Activated B cell treated with CpG ODN at 0.5 μM for 24 hours (primary cell): ENCODE data around the gene OSBPL3. TPM values are rescaled to one million over a fixed set of nuclear protein-coding genes. Genes with fewer than 3 reads are reported as not detected.

Source experiments
- ATAC-seq: fragments of 200-7000 bp; cut with Tn5 transposase; one replicate; pipeline ENCODE4 v1.10.0; 2021; ENCODE audit warnings: low read depth, mild to moderate bottlenecking, moderate library complexity
- CTCF ChIA-PET: fragments of 350-600 bp; sonication (Branson Sonifier 250); formaldehyde crosslinking; loops from one replicate; lab custom pipeline; 2021; ENCODE audit warnings: antibody characterized with exemption; lab: Charles Lee
- POLR2A ChIA-PET: fragments of 350-600 bp; sonication (Branson Sonifier 250); formaldehyde crosslinking; loops from one replicate; lab custom pipeline; 2021; ENCODE audit warnings: antibody characterized with exemption; lab: Charles Lee
- DNase-seq: peaks from one replicate; pipeline ENCODE4 v3.0.0; 2022
- H3K27ac Mint-ChIP-seq: one replicate; pipeline ENCODE4 v1.8.0; 2020; ENCODE audit warnings: mixed read lengths
- H3K27me3 Mint-ChIP-seq: one replicate; pipeline ENCODE4 v1.8.0; 2021; ENCODE audit warnings: mixed read lengths
- H3K36me3 Mint-ChIP-seq: one replicate; pipeline ENCODE4 v1.8.0; 2021; ENCODE audit warnings: low read depth, mixed read lengths
- H3K4me1 Mint-ChIP-seq: one replicate; pipeline ENCODE4 v1.8.0; 2021; ENCODE audit warnings: mixed read lengths
- H3K4me3 Mint-ChIP-seq: one replicate; pipeline ENCODE4 v1.8.0; 2020; ENCODE audit warnings: mild to moderate bottlenecking, mixed read lengths
- H3K9me3 Mint-ChIP-seq: one replicate; pipeline ENCODE4 v1.8.0; 2020; ENCODE audit warnings: mixed read lengths
- intact Hi-C: fragments of 100-400 bp; cut with micrococcal nuclease; formaldehyde crosslinking; loops from one replicate; pipeline ENCODE4 v1.15.1; 2024
- total RNA-seq: library from RNA; stranded (reverse); gene quantifications from 2 replicates; pipeline ENCODE4 v1.2.3, GENCODE V29; 2022
- TF ChIP-seq, protein P1 (sequence below): fragments of 200-600 bp; IDR thresholded peaks from one replicate; pipeline ENCODE4 v1.8.0; 2022; ENCODE audit warnings: antibody characterized with exemption, mild to moderate bottlenecking

OSBPL3 gene
- total RNA-seq, 1 donor from 2014 or later = 33.3 TPM

DNA sequence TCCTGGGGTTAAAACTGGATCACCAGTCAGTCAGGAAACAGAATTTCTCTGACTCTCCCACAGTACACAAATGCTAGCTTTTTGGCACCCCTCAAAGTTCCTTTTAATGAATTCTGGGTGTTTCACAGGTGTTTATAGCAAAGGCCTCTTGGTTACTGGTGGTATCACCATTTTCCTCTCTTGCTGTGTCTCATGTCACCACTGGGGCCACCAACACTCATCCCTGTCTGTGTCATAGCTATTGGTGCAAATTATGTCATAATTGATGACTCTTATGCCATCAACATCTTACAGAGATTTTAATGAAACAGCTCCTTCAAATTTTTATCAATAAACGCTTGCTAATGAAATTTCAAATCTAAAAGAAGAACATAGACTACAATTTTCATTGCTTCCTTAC, 27.7 kb upstream of the OSBPL3 start:
- intact Hi-C loops = no loop called here
- no peak for ATAC-seq
- peaks cover 3% of the 10 kb centered on the region for H3K9me3 Mint-ChIP-seq

DNA sequence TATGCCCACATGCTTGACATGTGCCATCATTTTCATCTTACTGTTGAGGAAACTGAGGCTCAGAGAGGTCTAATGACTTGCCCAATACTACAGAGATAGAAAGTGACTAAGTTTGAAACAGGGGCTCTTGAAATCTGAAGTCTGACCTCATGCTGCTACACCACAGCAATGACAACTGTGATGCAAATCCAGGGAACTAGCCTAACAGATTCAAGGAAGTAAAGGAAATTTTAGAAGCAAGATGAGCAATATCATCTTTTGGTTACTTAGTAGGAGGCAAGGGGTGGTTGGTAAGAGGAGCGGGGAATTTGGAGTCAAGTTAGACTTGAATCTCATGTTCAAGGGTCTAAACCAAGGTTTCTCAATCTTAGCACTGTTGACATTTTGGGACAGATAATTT, 26.3 kb upstream of the OSBPL3 start:
- CTCF ChIA-PET = no interaction called here
- no peak for ATAC-seq
- no peaks in the 10 kb centered on the region for H3K4me1 Mint-ChIP-seq

More for the DNA sequence above, 27.7 kb upstream of the OSBPL3 start:
- Mint-ChIP-seq H3K36me3 (no peaks in the 10 kb centered on the region), H3K27me3 (peaks cover 5% of the 10 kb centered on the region), H3K4me3 (no peak overlapping the region), H3K4me1 (no peaks in the 10 kb centered on the region), H3K27ac (no peak overlapping the region)
- POLR2A ChIA-PET = no interaction called here
- TF ChIP-seq, protein P1, sequence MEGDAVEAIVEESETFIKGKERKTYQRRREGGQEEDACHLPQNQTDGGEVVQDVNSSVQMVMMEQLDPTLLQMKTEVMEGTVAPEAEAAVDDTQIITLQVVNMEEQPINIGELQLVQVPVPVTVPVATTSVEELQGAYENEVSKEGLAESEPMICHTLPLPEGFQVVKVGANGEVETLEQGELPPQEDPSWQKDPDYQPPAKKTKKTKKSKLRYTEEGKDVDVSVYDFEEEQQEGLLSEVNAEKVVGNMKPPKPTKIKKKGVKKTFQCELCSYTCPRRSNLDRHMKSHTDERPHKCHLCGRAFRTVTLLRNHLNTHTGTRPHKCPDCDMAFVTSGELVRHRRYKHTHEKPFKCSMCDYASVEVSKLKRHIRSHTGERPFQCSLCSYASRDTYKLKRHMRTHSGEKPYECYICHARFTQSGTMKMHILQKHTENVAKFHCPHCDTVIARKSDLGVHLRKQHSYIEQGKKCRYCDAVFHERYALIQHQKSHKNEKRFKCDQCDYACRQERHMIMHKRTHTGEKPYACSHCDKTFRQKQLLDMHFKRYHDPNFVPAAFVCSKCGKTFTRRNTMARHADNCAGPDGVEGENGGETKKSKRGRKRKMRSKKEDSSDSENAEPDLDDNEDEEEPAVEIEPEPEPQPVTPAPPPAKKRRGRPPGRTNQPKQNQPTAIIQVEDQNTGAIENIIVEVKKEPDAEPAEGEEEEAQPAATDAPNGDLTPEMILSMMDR = no peak
- CTCF ChIA-PET = interaction anchor here (1.4 kb wide), 1 partner anchor 187 kb away, joined by 5 read pairs; no protein-coding TSS in a partner anchor
- DNase-seq = no peak

DNA sequence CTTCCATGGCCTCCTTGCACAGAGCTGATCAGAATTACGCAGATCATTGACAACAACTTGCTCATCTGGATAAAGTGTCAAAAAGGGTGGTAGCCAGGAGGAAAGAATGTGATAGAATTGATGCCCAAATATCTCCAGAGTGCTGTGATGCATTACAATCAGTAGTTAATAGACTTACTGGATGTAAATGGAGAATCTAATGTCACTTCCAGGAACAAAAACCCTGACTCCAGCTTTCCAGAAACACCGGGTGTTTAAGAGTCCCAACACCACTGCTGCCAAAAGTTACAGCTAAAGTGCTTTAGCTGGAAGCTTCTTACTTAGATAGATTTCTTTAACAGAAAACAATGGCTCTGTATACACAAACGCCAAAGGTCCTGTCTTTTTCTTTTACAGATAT, 25.7 kb upstream of the OSBPL3 start:
- Mint-ChIP-seq H3K4me3 (no peak overlapping the region), H3K27me3 (peaks cover 7% of the 10 kb centered on the region), H3K27ac (no peak overlapping the region), H3K9me3 (peaks cover 8% of the 10 kb centered on the region), H3K36me3 (peaks cover 3% of the 10 kb centered on the region), H3K4me1 (no peaks in the 10 kb centered on the region)
- DNase-seq (no peak), ATAC-seq (no peak)
- ChIA-PET POLR2A (no interaction called here), CTCF (no interaction called here)
- intact Hi-C loops = no loop called here
- TF ChIP-seq, protein P1 = no peak

More for the DNA sequence above, 26.3 kb upstream of the OSBPL3 start:
- POLR2A ChIA-PET = no interaction called here
- H3K4me3 Mint-ChIP-seq = no peak overlapping the region
- TF ChIP-seq, protein P1 = no peak
- H3K36me3 Mint-ChIP-seq = no peaks in the 10 kb centered on the region
- no peak overlapping the region for H3K27ac Mint-ChIP-seq
- DNase-seq = no peak
- H3K27me3 Mint-ChIP-seq = peaks cover 9% of the 10 kb centered on the region
- intact Hi-C loops = no loop called here
- peaks cover 4% of the 10 kb centered on the region for H3K9me3 Mint-ChIP-seq

DNA sequence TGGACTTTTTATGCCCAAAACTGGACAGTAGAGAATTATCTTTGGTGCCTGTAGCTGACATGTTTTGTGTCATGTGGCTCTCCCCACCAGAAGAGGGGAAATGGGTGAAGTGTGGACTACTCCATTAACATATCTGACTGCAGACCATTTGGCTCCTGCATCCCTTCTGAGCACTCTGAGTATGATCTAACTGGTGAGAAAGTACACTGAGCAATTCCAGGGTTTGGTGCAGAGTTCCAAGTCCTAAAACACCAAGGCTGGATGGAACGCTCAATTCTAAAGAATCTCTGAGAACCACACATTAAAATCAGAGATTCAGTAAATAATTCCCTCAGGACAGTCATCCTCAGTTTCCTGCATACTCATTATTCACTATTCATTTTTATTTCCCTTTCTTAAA, 22.8 kb upstream of the OSBPL3 start:
- Mint-ChIP-seq H3K4me3 (no peak overlapping the region), H3K27ac (no peak overlapping the region), H3K27me3 (peaks cover 12% of the 10 kb centered on the region), H3K9me3 (peaks cover 14% of the 10 kb centered on the region), H3K4me1 (no peaks in the 10 kb centered on the region), H3K36me3 (peaks cover 9% of the 10 kb centered on the region)
- ChIA-PET POLR2A (no interaction called here), CTCF (no interaction called here)
- intact Hi-C loops = no loop called here
- DNase-seq (no peak), ATAC-seq (no peak)
- TF ChIP-seq, protein P1 = no peak

DNA sequence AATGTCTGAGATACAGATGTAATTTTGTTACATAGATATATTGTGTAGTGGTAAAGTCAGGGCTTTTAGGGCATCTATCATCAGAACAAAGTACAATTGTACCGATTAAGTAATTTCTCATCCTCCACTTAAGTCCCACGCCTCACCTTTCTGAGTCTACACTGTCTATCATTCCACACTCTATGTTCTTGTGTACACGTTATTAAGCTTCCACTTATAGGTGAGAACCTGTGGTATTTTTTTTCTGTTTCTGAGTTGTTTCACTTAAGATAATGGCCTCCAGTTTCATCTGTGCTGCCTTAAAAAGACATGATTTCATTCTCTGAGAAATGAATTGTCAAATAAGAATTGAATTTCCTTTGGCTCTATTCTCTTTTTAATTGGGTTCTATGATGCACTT, 15.5 kb upstream of the OSBPL3 start:
- no peak overlapping the region for H3K27ac Mint-ChIP-seq
- ChIA-PET CTCF (no interaction called here), POLR2A (no interaction called here)
- DNase-seq (no peak), ATAC-seq (no peak)
- H3K36me3 Mint-ChIP-seq = peaks cover 4% of the 10 kb centered on the region
- TF ChIP-seq, protein P1 = no peak
- H3K27me3 Mint-ChIP-seq = peaks cover 3% of the 10 kb centered on the region
- intact Hi-C loops = no loop called here
- H3K9me3 Mint-ChIP-seq = peaks cover 7% of the 10 kb centered on the region
- H3K4me1 Mint-ChIP-seq = no peaks in the 10 kb centered on the region
- no peak overlapping the region for H3K4me3 Mint-ChIP-seq
